GM12873 (cell line): ENCODE data around the gene MROH2B.

ENCODE experiments used
- CTCF ChIP-seq: IDR thresholded peaks from 2 replicates; pipeline ENCODE4 v1.5.1; 2012; ENCODE audit warnings: low read depth, mild to moderate bottlenecking, moderate library complexity, low read length, control low read depth; ENCODE audit not compliant: insufficient read depth; ENCODE audit errors: missing control alignments

Gene MROH2B

DNA sequence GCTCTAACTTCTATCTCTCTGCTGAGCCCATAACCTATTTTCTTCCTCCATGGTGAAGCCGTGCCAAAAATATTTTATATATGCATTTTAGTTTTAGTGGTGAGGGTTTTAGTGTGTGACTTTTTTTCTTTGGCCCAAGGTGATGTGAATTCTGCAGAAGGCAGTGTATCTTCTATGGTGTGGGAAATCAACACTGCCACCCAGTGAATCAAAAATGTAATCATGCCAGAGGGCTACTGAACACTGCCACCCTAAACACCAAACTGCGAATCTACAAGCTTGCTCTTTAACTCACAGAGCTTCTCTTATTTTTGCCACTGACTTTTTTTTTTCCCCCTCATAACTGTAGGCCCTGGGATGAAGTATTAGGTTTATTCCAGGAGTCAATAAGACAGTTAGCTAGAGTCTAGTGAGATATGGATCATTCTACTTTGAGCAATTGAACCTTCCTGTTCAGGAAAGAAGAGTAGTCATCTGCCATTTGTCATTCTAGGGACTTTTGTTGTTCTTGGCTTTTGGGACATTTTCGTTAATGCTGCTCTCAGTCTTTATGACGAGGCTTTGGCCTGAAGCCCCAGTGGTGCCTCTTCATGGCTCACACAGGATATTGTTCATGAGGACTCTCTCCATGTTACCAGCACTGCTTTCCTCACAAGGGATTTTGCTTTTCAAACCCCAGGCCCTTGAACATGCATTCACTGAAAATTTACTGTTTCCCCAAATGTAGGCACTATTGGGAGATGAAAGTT lies 108.8 kb downstream of the MROH2B start:
- TF ChIP-seq CTCF: no peak

- TF ChIP-seq CTCF: no peak
Observed at GRCh38 chr5:40960037-40960436, 111.1 kb downstream of the MROH2B start.

DNA sequence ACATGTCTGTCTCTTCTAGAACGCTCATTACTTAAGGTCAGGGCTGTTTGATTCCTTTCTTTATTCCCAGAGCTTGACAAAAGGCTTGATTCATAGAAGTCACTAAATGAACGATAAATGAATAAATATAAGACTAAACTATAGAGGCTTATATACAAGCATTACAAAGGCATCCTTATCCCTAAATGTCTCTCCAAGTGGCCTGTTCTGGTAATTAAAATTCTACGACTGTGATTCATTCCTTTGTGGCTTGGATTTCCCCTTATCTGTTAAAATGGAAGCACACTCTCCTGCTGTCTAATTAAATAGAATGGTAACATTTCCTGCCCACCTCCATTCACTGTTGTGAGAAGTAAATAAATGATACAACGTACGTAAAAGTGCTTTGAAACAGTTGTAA lies 112.3 kb downstream of the MROH2B start:
- TF ChIP-seq CTCF: no peak

DNA sequence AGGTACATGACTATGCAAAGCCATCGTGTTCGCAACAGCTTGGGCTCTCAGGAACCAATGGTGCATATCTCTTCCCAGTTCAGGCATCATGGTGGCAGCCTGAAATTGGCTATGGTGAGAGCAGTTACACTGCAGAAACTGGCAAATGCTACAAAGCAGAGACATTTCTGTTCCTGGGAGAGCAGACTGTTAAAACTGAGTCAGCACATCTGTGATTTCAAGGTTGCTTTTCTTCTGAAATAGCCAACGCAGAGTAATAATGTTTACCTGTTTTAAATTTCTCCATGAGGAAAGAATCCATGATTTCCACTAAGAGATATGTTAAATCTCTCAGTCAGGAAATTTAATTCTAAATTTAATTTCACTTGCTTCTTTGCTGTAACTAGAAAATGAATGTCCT lies 114.1 kb downstream of the MROH2B start:
- TF ChIP-seq CTCF: no peak

GRCh38 chr5:40955313-40955712 lies 115.8 kb downstream of the MROH2B start:
- TF ChIP-seq CTCF: no peak
